Peyer's patch (tissue), 4 donors: ENCODE measurements around the gene HLA-DRA.

Experiments used
- CTCF ChIP-seq, 6 experiments: fragments of 450-650 bp in 4 of 6; fragments of 200-600 bp in 2 of 6; sonication (generic) in 1 of 6; IDR thresholded peaks; one replicate each; pipeline ENCODE4 v1.5.1; 2017 to 2019; ENCODE audit warnings: antibody characterized with exemption in 6 of 6, mild to moderate bottlenecking in 3 of 6, moderate library complexity in 1 of 6
- POLR2A ChIP-seq, 2 donors: fragments of 450-650 bp; IDR thresholded peaks; one replicate each; pipeline ENCODE4 v1.5.1; 2017; ENCODE audit warnings: antibody characterized with exemption in 2 of 2, mild to moderate bottlenecking in 2 of 2, moderate library complexity in 2 of 2

GRCh38 chr6:32462609-32463008 lies 22.9 kb downstream of the HLA-DRA start:
- TF ChIP-seq CTCF (IDR thresholded peaks at IDR 0.05) (no peak), POLR2A (IDR thresholded peaks at IDR 0.05) (no peak)
